Measurements from ENCODE around the gene COPS7B.

The COPS7B gene

DNA sequence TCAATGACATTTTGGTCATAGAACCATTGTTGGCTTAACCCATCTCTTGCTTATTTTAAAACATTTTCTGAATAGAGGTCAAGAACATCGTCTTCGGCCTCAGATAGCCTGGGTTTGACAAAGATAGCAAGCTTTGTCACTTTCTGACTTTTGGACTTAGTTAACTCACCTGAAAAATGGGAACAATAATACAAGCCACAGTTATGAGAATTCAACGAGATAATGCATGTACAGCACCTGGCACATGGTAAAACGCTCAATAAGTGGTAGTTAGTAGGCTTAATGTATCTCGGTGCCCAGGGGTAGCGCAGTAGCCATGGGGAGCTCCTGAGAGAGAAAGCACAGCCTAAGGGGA, 446 bp upstream of the COPS7B start:
- no peak for DNase-seq (ENCODE audit: low read depth)

DNA sequence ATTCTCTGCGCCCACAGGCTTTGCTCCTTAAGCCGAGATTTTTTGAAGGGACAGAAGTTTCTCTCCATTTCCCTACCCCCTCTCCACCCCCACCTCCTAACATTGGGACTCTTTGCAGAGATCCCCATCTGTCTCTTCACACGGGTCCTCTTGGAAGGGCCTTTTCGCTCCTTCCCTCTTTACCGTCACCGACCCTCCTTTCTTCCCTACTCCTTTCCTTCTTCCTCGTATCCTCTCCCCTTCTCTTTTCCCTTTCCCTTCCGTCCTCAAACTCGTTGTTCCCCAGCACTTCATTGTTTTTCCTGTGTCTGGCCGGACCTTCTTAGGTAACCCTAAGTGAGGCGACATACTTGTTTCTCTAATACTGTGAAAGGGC, 660 bp downstream of the COPS7B start:
- no peak for DNase-seq (ENCODE audit: low read depth)

DNA sequence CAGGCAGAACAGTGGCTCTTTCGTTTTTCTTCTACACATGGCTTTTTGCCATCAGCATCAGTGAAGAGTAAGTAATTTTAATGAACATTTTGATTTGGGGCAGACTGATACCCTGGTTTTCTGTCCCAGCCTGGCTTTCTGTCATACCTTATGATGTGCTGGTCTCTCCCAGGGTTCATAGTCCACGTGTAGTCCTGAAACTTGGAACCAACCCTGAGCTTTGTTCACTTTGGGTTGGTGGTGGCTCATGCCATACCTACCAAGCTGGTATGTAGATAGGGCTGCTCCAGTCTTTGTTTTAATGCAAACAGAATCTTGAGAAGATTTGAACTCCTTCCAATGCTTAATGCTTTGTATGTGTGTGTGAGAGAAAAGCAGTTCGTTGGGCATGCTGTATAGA, 4.9 kb downstream of the COPS7B start:
- no peak for DNase-seq (ENCODE audit: low read depth)

GRCh38 chr2:231794383-231794782, 8.1 kb downstream of the COPS7B start:
- no peak for DNase-seq (ENCODE audit: low read depth)

DNA sequence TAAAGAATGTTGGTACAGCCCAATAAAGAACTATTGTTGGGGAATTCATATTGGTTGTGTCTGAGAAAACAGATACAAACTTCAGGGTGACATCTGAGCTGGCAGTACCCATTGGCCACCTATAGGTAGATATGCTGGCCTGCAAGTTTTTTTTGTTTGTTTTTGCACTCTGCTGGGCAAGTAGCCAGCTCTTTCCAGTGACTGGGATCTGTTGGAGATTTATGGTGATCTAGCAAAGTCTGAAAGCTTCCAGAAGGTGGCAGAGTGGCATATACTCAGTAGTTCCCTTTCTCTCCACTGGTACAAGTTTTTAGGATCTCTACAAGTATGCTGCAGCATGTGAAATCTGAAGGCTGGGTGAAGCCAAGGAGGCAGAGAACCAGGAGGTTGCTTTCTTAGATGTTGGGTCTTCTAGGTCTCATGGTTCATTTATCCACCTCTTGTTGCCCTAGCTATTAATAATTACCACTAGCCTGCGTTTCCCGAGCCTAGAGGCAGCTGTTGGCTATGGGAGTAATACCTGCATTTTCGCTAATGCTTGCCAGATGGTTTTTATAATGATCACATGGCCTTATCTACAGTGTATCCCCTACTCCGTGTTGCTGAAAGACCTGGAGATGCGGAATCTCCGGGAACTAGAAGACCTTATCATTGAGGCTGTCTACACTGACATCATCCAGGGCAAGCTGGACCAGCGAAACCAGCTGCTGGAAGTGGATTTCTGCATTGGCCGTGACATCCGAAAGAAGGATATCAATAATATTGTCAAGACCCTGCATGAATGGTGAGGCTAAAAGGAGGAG, 9.5 kb downstream of the COPS7B start:
- DNase-seq (ENCODE audit: low read depth) = peak; percentile 76

DNA sequence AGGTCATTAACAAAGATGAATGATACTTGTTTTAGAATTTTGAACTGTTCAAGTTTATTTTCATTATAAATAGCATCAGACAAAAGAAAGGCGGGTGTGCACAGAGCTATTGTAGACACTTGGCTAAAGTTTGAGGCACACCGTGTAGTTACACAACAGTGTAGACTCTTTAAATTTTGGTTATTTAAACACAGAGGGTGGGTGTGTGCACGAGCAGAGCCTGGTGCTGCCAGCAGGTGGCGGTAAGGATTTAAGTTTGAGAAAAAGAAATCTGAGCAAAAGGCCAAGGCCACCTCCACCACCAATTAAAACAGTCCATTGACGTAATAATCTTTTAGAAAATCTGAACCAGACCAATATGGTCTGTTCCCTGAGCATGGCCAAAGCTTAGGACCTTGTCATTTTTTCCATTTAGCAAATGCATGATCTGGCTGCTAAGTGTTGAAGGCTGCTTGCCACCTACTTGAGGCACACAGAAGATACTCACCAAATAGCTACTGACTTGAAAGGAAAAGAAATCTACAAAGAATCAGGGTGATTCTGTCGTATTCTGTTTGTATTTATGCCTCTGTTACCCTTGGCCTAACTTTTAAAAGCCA, 14.3 kb downstream of the COPS7B start:
- DNase-seq (ENCODE audit: low read depth) = peak; percentile 50

GRCh38 chr2:231803501-231804138, 17.4 kb downstream of the COPS7B start:
- no peak for DNase-seq (ENCODE audit: low read depth)

- DNase-seq (ENCODE audit: low read depth) = no peak
Observed at GRCh38 chr2:231807020-231807419, 20.8 kb downstream of the COPS7B start.

DNA sequence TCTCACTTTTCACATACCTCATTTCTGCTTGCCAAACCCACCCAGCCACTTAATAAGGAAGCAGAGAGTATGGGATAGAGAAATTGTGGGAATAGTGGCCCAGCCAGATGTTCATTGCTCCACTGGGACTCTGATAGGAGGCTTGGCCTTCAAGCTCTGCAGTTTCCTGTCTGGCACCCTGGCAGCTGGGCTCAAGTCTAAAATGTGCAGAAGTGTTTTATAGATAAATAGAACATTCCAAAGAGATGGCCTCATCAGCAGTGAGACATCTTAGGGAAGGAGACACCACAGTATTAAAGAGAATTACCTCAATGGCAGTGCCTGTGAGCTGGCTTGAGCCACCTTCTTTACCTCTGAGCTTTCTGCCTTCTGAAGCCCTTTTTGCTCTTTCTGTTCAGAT, 24.7 kb downstream of the COPS7B start:
- peak; percentile 82 for DNase-seq (ENCODE audit: low read depth)

GRCh38 chr2:231816327-231817026, 30.2 kb downstream of the COPS7B start:
- DNase-seq (ENCODE audit: low read depth) = no peak

DNA sequence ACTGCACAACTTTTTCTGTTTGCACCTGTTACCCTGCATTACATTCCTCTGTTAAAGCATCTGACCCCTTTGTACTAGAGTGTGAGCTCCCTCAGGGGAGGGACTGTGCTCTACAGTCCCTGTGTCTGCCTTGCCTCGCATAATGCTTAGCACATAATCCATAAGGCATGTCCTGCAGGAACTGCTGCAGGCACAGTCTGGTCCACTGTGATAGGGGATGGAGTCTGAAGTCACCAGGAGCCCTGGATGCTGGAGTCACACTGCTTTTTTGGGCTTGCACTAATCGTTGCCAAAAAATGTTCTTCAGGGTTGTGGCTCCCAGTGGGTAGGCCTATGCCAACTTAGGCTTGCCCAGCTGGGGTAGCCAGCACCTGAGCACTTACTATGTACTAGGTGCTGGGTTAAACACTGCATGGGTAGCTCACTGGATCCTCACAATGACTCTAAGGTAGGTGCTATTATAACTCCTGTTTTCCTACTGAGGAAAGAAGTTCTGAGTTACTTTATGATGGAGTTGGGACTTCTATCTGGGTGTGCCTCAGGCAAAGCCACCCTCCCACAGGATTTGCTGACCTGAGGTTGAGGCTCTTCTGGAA, 33.3 kb downstream of the COPS7B start:
- no peak for DNase-seq (ENCODE audit: low read depth)

DNA sequence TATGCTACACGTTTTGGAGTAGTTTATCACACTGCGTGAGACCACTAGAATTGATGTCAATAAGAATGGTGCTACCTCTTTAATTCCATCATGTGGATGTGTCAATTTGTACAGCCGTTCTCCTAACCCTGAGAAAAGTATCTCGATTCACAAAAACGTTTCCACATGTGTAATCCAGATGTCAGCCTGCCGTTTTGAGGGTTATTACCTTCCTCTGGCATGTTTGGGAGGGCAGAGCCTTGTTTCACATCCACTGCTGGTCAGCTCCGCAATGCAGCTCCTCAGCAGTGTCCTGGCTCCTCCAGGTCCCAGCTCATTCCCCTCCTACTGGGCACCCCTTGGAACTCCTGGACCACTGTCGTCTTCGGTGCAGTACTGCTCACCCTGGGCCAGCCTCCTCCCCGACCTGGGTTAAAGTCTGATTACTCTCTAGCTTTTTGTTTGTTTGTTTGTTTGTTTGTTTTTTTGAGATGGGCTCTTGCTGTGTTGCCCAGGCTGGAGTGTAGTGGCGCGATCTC, 34.6 kb downstream of the COPS7B start:
- DNase-seq (ENCODE audit: low read depth) = no peak

DNA sequence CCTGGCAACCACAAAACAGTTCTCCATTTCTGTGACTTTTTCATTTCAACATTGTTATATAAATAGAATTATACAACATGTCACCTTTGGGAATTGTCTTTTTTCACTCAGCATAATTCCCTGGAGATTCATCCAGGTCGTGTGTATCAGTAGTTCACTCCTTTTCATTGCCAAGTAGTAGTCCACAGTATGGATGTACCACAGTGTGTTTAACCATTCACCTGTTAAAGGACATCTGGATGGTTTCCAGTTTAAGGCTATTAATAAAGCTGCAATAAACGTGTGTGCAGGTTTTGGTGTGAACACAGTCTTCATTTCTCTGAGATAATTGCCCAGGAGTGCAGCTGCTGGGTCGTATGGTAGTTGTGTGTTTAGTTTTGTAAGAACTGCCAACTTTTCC, 35.7 kb downstream of the COPS7B start:
- no peak for DNase-seq (ENCODE audit: low read depth)

DNA sequence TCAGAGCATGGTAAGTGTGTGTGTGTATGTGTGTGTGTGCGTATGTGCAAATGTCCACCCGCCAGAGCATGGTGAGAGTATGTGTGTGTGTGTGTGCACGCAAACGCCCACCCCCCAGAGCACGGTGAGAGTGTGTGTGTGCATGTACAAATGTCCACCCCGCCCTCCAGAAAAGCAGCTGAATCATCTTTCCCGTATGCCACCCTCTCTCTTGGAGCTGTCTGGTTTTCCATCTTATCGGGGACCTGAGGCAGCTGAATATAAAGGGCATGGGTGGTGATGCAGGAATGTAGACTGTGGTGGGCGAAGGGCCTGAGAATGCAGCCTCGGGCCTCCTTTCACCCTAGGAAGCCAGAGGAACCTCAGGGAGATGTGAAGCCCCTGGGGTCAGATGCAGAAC, 66.9 kb downstream of the COPS7B start:
- no peak for DNase-seq (ENCODE audit: low read depth)

- DNase-seq (ENCODE audit: low read depth) = no peak
Observed at GRCh38 chr2:231854616-231855125, 68.4 kb downstream of the COPS7B start.

- DNase-seq (ENCODE audit: low read depth) = no peak
Observed at GRCh38 chr2:231856959-231857358, 70.7 kb downstream of the COPS7B start.

All from iris pigment epithelial cell (primary cell).